ENCODE measurements around the gene TMED1.
"Not testable (repeated sequence)": the region's sequence is repeated elsewhere in the genome, so short reads cannot be mapped to it uniquely, and the experiment has no call there.

TMED1 gene

DNA sequence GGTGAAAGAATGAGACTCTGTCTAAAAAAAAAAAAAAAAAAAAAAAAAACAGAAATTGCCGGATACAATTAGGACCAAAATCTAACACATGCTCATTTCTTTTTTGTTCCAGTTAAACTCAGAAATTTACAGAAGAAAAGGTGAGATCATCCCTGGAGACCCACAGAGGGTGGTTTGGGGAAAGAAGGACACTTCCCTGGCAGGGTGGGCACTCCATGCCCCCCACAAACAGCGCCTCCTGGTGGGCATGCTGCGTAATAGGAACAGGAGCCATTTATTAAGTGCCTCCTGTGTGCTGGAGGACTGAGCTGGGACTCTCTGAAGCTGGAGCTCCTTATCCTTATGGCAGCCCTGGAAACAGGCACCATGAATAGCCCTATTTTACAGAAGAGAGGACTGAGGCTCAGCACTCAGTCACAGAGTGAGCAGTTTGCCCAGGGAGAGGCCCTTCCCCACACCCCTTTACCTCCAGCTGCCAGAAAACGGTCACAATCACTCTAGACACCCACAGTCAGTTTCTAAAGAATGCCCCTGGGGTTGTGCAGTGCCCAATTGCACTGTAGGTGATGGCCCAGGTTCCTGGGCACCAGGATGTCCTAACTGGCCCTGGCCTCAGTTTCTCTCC is 22.3 kb upstream of the TMED1 start:
- Histone ChIP-seq H3K4me3 (ENCODE audit: low read depth, low read length) (no peak overlapping the region), H3K4me1 (ENCODE audit: control insufficient read depth, insufficient read depth, low read length) (peaks cover 4% of the 10 kb centered on the region; the same call in 1 of the 2 replicates), H3K27me3 (ENCODE audit: control insufficient read depth, insufficient read depth, low read length) (no peaks in the 10 kb centered on the region), H3K9me3 (ENCODE audit: control insufficient read depth, insufficient read depth, low read depth, low read length) (no peaks in the 10 kb centered on the region), H3K27ac (ENCODE audit: low read depth, low read length) (no peak overlapping the region), H3K36me3 (ENCODE audit: control insufficient read depth, insufficient read depth, low read length) (no peaks in the 10 kb centered on the region), H3K9ac (ENCODE audit: low read length) (no peak overlapping the region)

GRCh38 chr19:10856899-10857298 is 20.9 kb upstream of the TMED1 start:
- H3K9ac ChIP-seq (ENCODE audit: low read length); H3K36me3 ChIP-seq (ENCODE audit: control insufficient read depth, insufficient read depth, low read length): not testable (repeated sequence)

GRCh38 chr19:10855879-10856522 is 20.0 kb upstream of the TMED1 start:
- Histone ChIP-seq H3K27me3 (ENCODE audit: control insufficient read depth, insufficient read depth, low read length) (no peaks in the 10 kb centered on the region), H3K4me1 (ENCODE audit: control insufficient read depth, insufficient read depth, low read length) (no peaks in the 10 kb centered on the region), H3K27ac (ENCODE audit: low read depth, low read length) (no peak overlapping the region), H3K9me3 (ENCODE audit: control insufficient read depth, insufficient read depth, low read depth, low read length) (no peaks in the 10 kb centered on the region), H3K36me3 (ENCODE audit: control insufficient read depth, insufficient read depth, low read length) (no peaks in the 10 kb centered on the region), H3K9ac (ENCODE audit: low read length) (no peak overlapping the region), H3K4me3 (ENCODE audit: low read depth, low read length) (no peak overlapping the region)

More at GRCh38 chr19:10856899-10857298, 20.9 kb upstream of the TMED1 start:
- not testable (repeated sequence) for H3K4me3 ChIP-seq (ENCODE audit: low read depth, low read length); H3K27ac ChIP-seq (ENCODE audit: low read depth, low read length); H3K9me3 ChIP-seq (ENCODE audit: control insufficient read depth, insufficient read depth, low read depth, low read length); H3K4me1 ChIP-seq (ENCODE audit: control insufficient read depth, insufficient read depth, low read length); H3K27me3 ChIP-seq (ENCODE audit: control insufficient read depth, insufficient read depth, low read length)

DNA sequence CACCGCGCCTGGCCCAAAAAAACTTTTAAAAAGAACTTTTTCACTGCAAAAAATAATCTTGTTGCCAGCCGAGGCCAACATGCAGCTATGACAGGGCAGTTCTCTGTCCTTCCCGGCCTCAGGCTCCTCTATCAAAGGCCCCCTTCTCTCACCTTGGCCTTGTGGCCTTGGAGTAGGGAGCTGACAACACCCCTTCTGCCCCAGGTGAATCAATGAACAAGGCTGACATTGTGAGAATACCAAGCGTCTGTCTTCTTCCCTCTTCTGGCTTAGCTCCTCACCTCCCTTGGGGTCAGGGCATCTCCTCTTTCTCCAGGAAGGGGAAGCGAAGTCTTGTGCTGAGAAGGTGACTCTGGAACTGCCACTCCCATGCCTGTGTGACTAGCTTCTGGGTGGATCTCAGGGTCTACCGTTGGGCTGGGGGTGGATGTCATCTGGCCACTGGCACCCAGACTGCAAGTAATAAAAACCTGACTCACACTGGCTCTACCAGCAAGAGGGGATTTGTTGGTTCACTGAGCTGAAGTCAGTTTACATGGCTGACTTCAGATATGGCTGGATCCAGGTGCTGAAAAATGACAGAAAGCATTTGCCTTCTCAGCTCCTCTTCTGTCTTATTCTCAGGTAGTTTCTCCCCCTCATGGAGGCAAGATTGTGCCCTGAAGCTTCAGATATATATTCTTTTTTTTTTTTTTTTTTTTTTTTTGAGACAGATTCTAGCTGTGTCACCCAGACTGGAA is 18.5 kb upstream of the TMED1 start:
- H3K4me1 ChIP-seq (ENCODE audit: control insufficient read depth, insufficient read depth, low read length): no peaks in the 10 kb centered on the region
- no peak overlapping the region for H3K9ac ChIP-seq (ENCODE audit: low read length)
- no peak overlapping the region for H3K27ac ChIP-seq (ENCODE audit: low read depth, low read length)
- no peaks in the 10 kb centered on the region for H3K36me3 ChIP-seq (ENCODE audit: control insufficient read depth, insufficient read depth, low read length)
- no peaks in the 10 kb centered on the region for H3K27me3 ChIP-seq (ENCODE audit: control insufficient read depth, insufficient read depth, low read length)
- no peaks in the 10 kb centered on the region for H3K9me3 ChIP-seq (ENCODE audit: control insufficient read depth, insufficient read depth, low read depth, low read length)
- no peak overlapping the region for H3K4me3 ChIP-seq (ENCODE audit: low read depth, low read length)

DNA sequence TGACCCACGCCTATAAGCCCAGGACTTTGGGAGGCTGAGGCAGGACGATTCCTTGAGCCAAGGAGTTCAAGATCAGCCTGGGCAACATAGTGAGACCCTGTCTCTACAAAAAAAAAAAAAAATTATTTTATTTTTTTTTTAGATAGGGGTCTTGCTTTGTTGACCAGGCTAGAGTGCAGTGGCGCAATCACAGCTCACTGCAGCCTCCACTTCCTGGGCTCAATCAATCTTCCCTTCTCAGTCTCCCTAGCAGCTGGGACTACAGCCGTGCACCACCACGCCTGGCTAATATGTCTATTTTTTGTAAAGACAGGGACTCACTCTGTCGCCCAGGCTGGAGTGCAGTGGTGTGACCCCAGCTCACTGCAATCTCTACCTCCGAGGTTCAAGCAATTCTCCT is 16.9 kb upstream of the TMED1 start:
- Histone ChIP-seq H3K4me3 (ENCODE audit: low read depth, low read length) (no peak overlapping the region), H3K27me3 (ENCODE audit: control insufficient read depth, insufficient read depth, low read length) (no peaks in the 10 kb centered on the region), H3K27ac (ENCODE audit: low read depth, low read length) (no peak overlapping the region), H3K9me3 (ENCODE audit: control insufficient read depth, insufficient read depth, low read depth, low read length) (no peaks in the 10 kb centered on the region), H3K4me1 (ENCODE audit: control insufficient read depth, insufficient read depth, low read length) (no peaks in the 10 kb centered on the region), H3K36me3 (ENCODE audit: control insufficient read depth, insufficient read depth, low read length) (no peaks in the 10 kb centered on the region), H3K9ac (ENCODE audit: low read length) (no peak overlapping the region)

GRCh38 chr19:10852098-10852800 is 16.2 kb upstream of the TMED1 start:
- Histone ChIP-seq H3K4me1 (ENCODE audit: control insufficient read depth, insufficient read depth, low read length) (no peaks in the 10 kb centered on the region), H3K4me3 (ENCODE audit: low read depth, low read length) (no peak overlapping the region)

DNA sequence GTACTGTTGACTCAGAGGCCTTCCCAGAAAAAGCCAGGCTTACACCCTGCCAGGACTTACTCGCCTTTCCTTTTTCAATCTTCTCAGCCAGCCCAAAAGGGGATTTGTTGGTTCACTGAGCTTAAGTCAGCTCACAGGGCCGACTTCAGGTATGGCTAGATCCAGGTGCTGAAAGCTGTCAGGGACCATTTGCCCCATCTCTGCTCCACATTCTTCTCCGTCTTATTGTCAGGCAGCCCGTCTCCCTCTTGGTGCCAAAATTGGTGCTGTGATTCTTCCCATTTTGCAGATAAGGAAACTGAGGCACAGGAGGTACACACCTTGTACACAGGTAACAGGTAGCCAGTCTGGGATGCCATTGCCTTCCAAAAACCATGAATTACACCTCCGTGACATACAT is 14.6 kb upstream of the TMED1 start:
- Histone ChIP-seq H3K27me3 (ENCODE audit: control insufficient read depth, insufficient read depth, low read length) (no peaks in the 10 kb centered on the region), H3K9me3 (ENCODE audit: control insufficient read depth, insufficient read depth, low read depth, low read length) (peaks cover 4% of the 10 kb centered on the region; the same call in 1 of the 2 replicates), H3K4me3 (ENCODE audit: low read depth, low read length) (no peak overlapping the region), H3K4me1 (ENCODE audit: control insufficient read depth, insufficient read depth, low read length) (no peaks in the 10 kb centered on the region), H3K36me3 (ENCODE audit: control insufficient read depth, insufficient read depth, low read length) (no peaks in the 10 kb centered on the region), H3K27ac (ENCODE audit: low read depth, low read length) (no peak overlapping the region), H3K9ac (ENCODE audit: low read length) (no peak overlapping the region)

More at GRCh38 chr19:10852098-10852800, 16.2 kb upstream of the TMED1 start:
- Histone ChIP-seq H3K9me3 (ENCODE audit: control insufficient read depth, insufficient read depth, low read depth, low read length) (no peaks in the 10 kb centered on the region), H3K27me3 (ENCODE audit: control insufficient read depth, insufficient read depth, low read length) (no peaks in the 10 kb centered on the region), H3K36me3 (ENCODE audit: control insufficient read depth, insufficient read depth, low read length) (no peaks in the 10 kb centered on the region), H3K9ac (ENCODE audit: low read length) (no peak overlapping the region), H3K27ac (ENCODE audit: low read depth, low read length) (no peak overlapping the region)

DNA sequence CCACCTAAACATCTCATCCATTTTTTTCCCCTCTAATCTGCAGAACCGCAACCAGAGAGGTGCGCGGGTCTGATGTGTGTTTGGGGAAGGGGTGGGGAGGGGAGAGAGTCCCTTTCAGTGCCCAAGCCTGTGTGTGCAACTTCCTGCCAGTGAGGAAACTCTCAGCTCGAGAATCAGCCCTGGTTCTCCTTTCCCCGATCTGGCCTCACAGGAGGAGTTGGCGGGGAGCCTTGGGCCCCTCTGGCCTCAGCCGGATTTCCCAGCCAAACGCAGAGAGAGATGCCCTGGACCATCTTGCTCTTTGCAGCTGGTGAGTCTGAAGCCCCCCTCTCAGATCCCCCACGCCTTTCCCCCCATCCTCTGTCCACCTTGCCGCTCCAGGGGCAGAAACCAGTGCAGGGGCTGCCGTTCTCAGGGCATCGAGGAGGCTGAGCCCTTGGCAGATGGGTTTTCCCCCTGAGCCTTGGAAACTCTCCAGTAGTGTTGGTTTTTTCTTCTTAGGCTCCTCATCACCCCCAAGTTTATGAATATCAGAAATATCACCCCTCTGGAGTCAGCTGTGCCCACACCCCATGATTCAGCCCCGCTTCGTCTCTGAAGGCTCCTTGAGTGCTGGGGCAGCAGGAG is 12.3 kb upstream of the TMED1 start, which contains the start of gene C19orf38:
Gene C19orf38, plus strand, starts transcription at position 186 of the 627 bp plus-strand sequence. Its CDS starts 94 bp downstream, at position 280.
- no peak within 1 kb of the TSS for H3K9ac ChIP-seq (ENCODE audit: low read length)
- no peaks in the 10 kb centered on the region for H3K36me3 ChIP-seq (ENCODE audit: control insufficient read depth, insufficient read depth, low read length)
- H3K4me1 ChIP-seq (ENCODE audit: control insufficient read depth, insufficient read depth, low read length): no peaks in the 10 kb centered on the region
- no peaks in the 10 kb centered on the region for H3K27me3 ChIP-seq (ENCODE audit: control insufficient read depth, insufficient read depth, low read length)
- no peak within 1 kb of the TSS for H3K27ac ChIP-seq (ENCODE audit: low read depth, low read length)
- H3K4me3 ChIP-seq (ENCODE audit: low read depth, low read length): no peak within 1 kb of the TSS
- H3K9me3 ChIP-seq (ENCODE audit: control insufficient read depth, insufficient read depth, low read depth, low read length): peaks cover 4% of the 10 kb centered on the region; the same call in 1 of the 2 replicates

- Histone ChIP-seq H3K4me1 (ENCODE audit: control insufficient read depth, insufficient read depth, low read length) (no peaks in the 10 kb centered on the region), H3K36me3 (ENCODE audit: control insufficient read depth, insufficient read depth, low read length) (no peaks in the 10 kb centered on the region), H3K27me3 (ENCODE audit: control insufficient read depth, insufficient read depth, low read length) (no peaks in the 10 kb centered on the region), H3K9me3 (ENCODE audit: control insufficient read depth, insufficient read depth, low read depth, low read length) (peaks cover 4% of the 10 kb centered on the region; the same call in 1 of the 2 replicates), H3K9ac (ENCODE audit: low read length) (no peak overlapping the region), H3K27ac (ENCODE audit: low read depth, low read length) (no peak overlapping the region), H3K4me3 (ENCODE audit: low read depth, low read length) (no peak overlapping the region)
These were observed 10.6 kb upstream of the TMED1 start for GRCh38 chr19:10846500-10847202.

DNA sequence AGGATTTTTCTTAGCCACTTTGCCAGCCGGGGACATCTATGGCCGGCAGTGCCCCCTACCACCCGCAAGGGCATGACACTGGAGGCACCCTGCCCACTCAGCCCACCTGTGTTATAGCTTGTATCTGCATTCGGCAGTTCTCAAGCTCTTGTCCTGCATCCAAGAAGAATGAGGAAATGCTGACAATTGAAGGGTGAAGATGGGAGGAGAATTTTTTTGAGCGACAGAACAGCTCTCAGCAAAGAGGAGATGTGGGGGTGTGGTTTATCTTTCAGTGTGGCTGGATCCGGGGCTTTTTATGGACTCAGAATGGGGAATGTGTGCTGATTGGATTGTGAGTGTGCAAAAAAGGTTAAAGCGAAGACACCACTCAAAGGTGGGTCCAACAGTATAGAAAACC is 6.8 kb upstream of the TMED1 start:
- peaks cover 4% of the 10 kb centered on the region; the same call in 1 of the 2 replicates for H3K9me3 ChIP-seq (ENCODE audit: control insufficient read depth, insufficient read depth, low read depth, low read length)
- H3K27me3 ChIP-seq (ENCODE audit: control insufficient read depth, insufficient read depth, low read length): no peaks in the 10 kb centered on the region
- no peak overlapping the region for H3K4me3 ChIP-seq (ENCODE audit: low read depth, low read length)
- H3K36me3 ChIP-seq (ENCODE audit: control insufficient read depth, insufficient read depth, low read length): no peaks in the 10 kb centered on the region
- H3K9ac ChIP-seq (ENCODE audit: low read length): no peak overlapping the region
- no peak overlapping the region for H3K27ac ChIP-seq (ENCODE audit: low read depth, low read length)
- no peaks in the 10 kb centered on the region for H3K4me1 ChIP-seq (ENCODE audit: control insufficient read depth, insufficient read depth, low read length)

Data from HUES6 (cell line).